HepG2 (cell line): ENCODE results near the gene BCAN. TPM values are rescaled to one million over a fixed set of nuclear protein-coding genes. Genes with fewer than 3 reads are reported as not detected.

Experiments
- ATF7 ChIP-seq, 2 experiments: fragments of 450-650 bp in 1 of 2; sonication (generic) in 1 of 2; formaldehyde crosslinking in 1 of 2; IDR thresholded peaks; 2 replicates each; pipeline versions ENCODE4 v1.4.0 to v1.6.1; 2016 to 2020; ENCODE audit warnings: antibody characterized with exemption in 1 of 2, mild to moderate bottlenecking in 1 of 2, missing genetic modification reagents in 1 of 2
- GABPB1 ChIP-seq: IDR thresholded peaks from 2 replicates; pipeline ENCODE4 v1.6.1; 2016; ENCODE audit warnings: mild to moderate bottlenecking, missing genetic modification reagents, moderate library complexity, missing compliant biosample characterization
- PAWR ChIP-seq: sonication (generic); formaldehyde crosslinking; IDR thresholded peaks from 2 replicates; pipeline ENCODE4 v1.4.0; 2020; ENCODE audit warnings: missing genetic modification reagents, mild to moderate bottlenecking, borderline replicate concordance
- SATB2 ChIP-seq: sonication (generic); formaldehyde crosslinking; IDR thresholded peaks from 2 replicates; pipeline ENCODE4 v1.5.0; 2020; ENCODE audit warnings: missing genetic modification reagents
- U2AF1 ChIP-seq: fragments of 200-400 bp; formaldehyde crosslinking; optimal IDR thresholded peaks from 2 replicates; pipeline ENCODE3; 2017; ENCODE audit warnings: mild to moderate bottlenecking, low read depth, low read length
- YEATS4 ChIP-seq: sonication (generic); formaldehyde crosslinking; IDR thresholded peaks from 2 replicates; pipeline ENCODE4 v1.4.0; 2020; ENCODE audit warnings: missing genetic modification reagents, borderline replicate concordance
- ZBTB3 ChIP-seq: sonication (generic); formaldehyde crosslinking; IDR thresholded peaks from 2 replicates; pipeline ENCODE4 v1.4.0; 2020; ENCODE audit warnings: low read depth, mild to moderate bottlenecking, moderate library complexity, missing genetic modification reagents, borderline replicate concordance
- ZBTB7B ChIP-seq: sonication (generic); formaldehyde crosslinking; IDR thresholded peaks from 2 replicates; pipeline ENCODE4 v1.4.0; 2020; ENCODE audit warnings: missing genetic modification reagents
- ZNF296 ChIP-seq: sonication (generic); formaldehyde crosslinking; conservative IDR thresholded peaks from 2 replicates; pipeline ENCODE4 v1.5.0; 2020; ENCODE audit warnings: mild to moderate bottlenecking, missing genetic modification reagents
- ZNF550 ChIP-seq: sonication (generic); formaldehyde crosslinking; IDR thresholded peaks from 2 replicates; pipeline ENCODE4 v1.4.0; 2020; ENCODE audit warnings: mild to moderate bottlenecking, missing genetic modification reagents, borderline replicate concordance
- ZNF615 ChIP-seq: sonication (generic); formaldehyde crosslinking; IDR thresholded peaks from 2 replicates; pipeline ENCODE4 v1.5.0; 2020; ENCODE audit warnings: mild to moderate bottlenecking, missing genetic modification reagents, borderline replicate concordance
- ZNF639 ChIP-seq: conservative IDR thresholded peaks from 2 replicates; pipeline ENCODE4 v1.6.1; 2018; ENCODE audit warnings: missing genetic modification reagents
- ZNF660 ChIP-seq: sonication (generic); formaldehyde crosslinking; IDR thresholded peaks from 2 replicates; pipeline ENCODE4 v1.5.1; 2020; ENCODE audit warnings: mild to moderate bottlenecking, low read depth, missing genetic modification reagents, borderline replicate concordance
- ZSCAN31 ChIP-seq: sonication (generic); formaldehyde crosslinking; IDR thresholded peaks from 2 replicates; pipeline ENCODE4 v1.5.0; 2020; ENCODE audit warnings: low read depth, mild to moderate bottlenecking, missing genetic modification reagents
- polyA plus RNA-seq, 8 experiments: library from polyadenylated mRNA; depleted of rRNA in 3 of 8; stranded (reverse) in 7 of 8; unstranded in 1 of 8; fragments of >200 nt; fragmentation: Illumina TruSeq in 4 of 8; extraction: Trizol in 4 of 8; gene quantifications; 2 replicates each; pipeline versions ENCODE4 v1.2.1 to v1.2.3, GENCODE V29; 2011 to 2016; ENCODE audit warnings: low read depth in 4 of 8, missing spikeins in 1 of 8, mixed read lengths in 1 of 8; ENCODE audit not compliant: insufficient read depth in 1 of 8
- total RNA-seq, 5 experiments: library from RNA; depleted of rRNA; stranded (reverse); fragments of >200 nt; fragmentation: Illumina TruSeq; extraction: Trizol; gene quantifications; 2 replicates each; pipeline ENCODE4 v1.2.3, GENCODE V29; 2016; ENCODE audit warnings: low read depth in 1 of 5
- TF ChIP-seq, protein P1 (sequence below): sonication (generic); formaldehyde crosslinking; IDR thresholded peaks from 2 replicates; pipeline ENCODE4 v1.5.0; 2020; ENCODE audit warnings: mild to moderate bottlenecking, missing genetic modification reagents, borderline replicate concordance
- TF ChIP-seq, protein P2 (sequence below): sonication (generic); formaldehyde crosslinking; IDR thresholded peaks from 2 replicates; pipeline ENCODE4 v1.5.1; 2020; ENCODE audit warnings: mild to moderate bottlenecking, missing genetic modification reagents, borderline replicate concordance
- TF ChIP-seq, protein P3 (sequence below): sonication (generic); formaldehyde crosslinking; IDR thresholded peaks from 2 replicates; pipeline ENCODE4 v1.5.0; 2020; ENCODE audit warnings: missing genetic modification reagents

BCAN gene
- total and polyA plus RNA-seq, 2 of the 13 experiments (the other 11 are each of a cell fraction or from before 2014, with no cell fraction given): not detected

DNA sequence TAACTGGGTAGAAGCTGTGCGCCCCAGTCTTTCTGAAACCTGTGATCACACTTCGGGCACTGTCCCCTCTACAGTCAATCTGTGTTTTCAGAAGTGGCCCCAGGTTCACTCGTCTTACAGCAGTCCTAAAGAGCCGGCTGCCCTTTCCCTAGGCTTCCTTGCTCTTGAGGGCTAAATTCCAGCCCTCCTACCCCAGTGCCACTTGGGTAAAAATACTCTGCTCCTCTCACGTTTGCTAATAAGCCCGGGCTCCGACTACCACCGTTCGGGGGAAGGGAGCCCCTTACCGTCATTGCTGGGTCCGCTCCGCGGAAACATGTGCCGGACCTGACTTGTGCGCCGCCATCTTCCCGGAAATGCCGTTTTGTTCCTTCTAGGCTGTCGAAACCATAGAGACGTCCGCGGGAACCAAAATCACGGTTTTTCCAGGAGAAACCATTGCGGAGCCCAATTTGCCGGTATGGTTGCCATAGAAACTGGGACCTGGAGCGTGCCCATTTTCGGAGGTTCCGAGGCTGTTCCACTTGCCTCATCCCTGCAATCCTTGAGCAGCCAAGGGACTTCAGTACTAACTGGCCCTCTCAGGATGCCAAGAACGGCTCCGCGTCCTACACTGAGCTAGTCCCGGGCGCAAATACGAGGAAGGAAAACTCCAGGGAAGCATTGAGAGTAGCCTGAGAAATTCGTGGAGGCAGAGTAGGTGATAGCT, 40.6 kb upstream of the BCAN start, which contains the start of gene GPATCH4 (continued):
- TF ChIP-seq ZNF639 (CRISPR knock-in tag) (peak; percentile 63; the same call in 1 of the 2 replicates), ZBTB7B (peak; percentile 37; the same call in 1 of the 2 replicates), ZNF296 (CRISPR knock-in tag) (no peak), ATF7 (IDR thresholded peaks at IDR 0.05) (no peak), ATF7 (CRISPR knock-in tag; IDR thresholded peaks at IDR 0.05) (no peak), ZNF615 (CRISPR knock-in tag) (no peak), SATB2 (CRISPR knock-in tag) (no peak), ZNF550 (CRISPR knock-in tag) (no peak), ZSCAN31 (CRISPR knock-in tag) (peak; percentile 72; the same call in 1 of the 2 replicates), YEATS4 (CRISPR knock-in tag) (peak; percentile 95; the same call in 1 of the 2 replicates), GABPB1 (peak; percentile 96), U2AF1 (peak; percentile 81), PAWR (CRISPR knock-in tag) (no peak; the same call in 1 of the 2 replicates), ZBTB3 (CRISPR knock-in tag) (0 out of 2 replicates have a peak, but pooled peaks have one; percentile 20), ZNF660 (CRISPR knock-in tag) (no peak)
- TF ChIP-seq, protein P1, sequence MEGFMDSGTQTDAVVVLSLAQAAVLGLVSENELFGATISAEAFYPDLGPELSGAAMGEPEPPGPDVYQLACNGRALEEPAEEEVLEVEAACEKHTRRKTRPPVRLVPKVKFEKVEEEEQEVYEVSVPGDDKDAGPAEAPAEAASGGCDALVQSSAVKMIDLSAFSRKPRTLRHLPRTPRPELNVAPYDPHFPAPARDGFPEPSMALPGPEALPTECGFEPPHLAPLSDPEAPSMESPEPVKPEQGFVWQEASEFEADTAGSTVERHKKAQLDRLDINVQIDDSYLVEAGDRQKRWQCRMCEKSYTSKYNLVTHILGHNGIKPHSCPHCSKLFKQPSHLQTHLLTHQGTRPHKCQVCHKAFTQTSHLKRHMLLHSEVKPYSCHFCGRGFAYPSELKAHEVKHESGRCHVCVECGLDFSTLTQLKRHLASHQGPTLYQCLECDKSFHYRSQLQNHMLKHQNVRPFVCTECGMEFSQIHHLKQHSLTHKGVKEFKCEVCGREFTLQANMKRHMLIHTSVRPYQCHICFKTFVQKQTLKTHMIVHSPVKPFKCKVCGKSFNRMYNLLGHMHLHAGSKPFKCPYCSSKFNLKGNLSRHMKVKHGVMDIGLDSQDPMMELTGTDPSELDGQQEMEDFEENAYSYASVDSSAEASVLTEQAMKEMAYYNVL (CRISPR knock-in tag): peak; percentile 25; the same call in 1 of the 2 replicates
- TF ChIP-seq, protein P2, sequence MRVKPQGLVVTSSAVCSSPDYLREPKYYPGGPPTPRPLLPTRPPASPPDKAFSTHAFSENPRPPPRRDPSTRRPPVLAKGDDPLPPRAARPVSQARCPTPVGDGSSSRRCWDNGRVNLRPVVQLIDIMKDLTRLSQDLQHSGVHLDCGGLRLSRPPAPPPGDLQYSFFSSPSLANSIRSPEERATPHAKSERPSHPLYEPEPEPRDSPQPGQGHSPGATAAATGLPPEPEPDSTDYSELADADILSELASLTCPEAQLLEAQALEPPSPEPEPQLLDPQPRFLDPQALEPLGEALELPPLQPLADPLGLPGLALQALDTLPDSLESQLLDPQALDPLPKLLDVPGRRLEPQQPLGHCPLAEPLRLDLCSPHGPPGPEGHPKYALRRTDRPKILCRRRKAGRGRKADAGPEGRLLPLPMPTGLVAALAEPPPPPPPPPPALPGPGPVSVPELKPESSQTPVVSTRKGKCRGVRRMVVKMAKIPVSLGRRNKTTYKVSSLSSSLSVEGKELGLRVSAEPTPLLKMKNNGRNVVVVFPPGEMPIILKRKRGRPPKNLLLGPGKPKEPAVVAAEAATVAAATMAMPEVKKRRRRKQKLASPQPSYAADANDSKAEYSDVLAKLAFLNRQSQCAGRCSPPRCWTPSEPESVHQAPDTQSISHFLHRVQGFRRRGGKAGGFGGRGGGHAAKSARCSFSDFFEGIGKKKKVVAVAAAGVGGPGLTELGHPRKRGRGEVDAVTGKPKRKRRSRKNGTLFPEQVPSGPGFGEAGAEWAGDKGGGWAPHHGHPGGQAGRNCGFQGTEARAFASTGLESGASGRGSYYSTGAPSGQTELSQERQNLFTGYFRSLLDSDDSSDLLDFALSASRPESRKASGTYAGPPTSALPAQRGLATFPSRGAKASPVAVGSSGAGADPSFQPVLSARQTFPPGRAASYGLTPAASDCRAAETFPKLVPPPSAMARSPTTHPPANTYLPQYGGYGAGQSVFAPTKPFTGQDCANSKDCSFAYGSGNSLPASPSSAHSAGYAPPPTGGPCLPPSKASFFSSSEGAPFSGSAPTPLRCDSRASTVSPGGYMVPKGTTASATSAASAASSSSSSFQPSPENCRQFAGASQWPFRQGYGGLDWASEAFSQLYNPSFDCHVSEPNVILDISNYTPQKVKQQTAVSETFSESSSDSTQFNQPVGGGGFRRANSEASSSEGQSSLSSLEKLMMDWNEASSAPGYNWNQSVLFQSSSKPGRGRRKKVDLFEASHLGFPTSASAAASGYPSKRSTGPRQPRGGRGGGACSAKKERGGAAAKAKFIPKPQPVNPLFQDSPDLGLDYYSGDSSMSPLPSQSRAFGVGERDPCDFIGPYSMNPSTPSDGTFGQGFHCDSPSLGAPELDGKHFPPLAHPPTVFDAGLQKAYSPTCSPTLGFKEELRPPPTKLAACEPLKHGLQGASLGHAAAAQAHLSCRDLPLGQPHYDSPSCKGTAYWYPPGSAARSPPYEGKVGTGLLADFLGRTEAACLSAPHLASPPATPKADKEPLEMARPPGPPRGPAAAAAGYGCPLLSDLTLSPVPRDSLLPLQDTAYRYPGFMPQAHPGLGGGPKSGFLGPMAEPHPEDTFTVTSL (CRISPR knock-in tag): no peak
- TF ChIP-seq, protein P3, sequence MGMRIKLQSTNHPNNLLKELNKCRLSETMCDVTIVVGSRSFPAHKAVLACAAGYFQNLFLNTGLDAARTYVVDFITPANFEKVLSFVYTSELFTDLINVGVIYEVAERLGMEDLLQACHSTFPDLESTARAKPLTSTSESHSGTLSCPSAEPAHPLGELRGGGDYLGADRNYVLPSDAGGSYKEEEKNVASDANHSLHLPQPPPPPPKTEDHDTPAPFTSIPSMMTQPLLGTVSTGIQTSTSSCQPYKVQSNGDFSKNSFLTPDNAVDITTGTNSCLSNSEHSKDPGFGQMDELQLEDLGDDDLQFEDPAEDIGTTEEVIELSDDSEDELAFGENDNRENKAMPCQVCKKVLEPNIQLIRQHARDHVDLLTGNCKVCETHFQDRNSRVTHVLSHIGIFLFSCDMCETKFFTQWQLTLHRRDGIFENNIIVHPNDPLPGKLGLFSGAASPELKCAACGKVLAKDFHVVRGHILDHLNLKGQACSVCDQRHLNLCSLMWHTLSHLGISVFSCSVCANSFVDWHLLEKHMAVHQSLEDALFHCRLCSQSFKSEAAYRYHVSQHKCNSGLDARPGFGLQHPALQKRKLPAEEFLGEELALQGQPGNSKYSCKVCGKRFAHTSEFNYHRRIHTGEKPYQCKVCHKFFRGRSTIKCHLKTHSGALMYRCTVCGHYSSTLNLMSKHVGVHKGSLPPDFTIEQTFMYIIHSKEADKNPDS (CRISPR knock-in tag): no peak
